Neutrophil (primary cell): Measurements from ENCODE around the gene GJC1.

Experiments
- H3K27ac ChIP-seq: fragments of 200-600 bp; sonication (generic); 2 replicates; pipeline ENCODE4 v1.5.1; 2016; ENCODE audit warnings: mild to moderate bottlenecking, moderate library complexity
- H3K27me3 ChIP-seq: fragments of 200-600 bp; sonication (generic); 2 replicates; pipeline ENCODE4 v1.6.0; 2016; ENCODE audit warnings: mild to moderate bottlenecking
- H3K36me3 ChIP-seq: fragments of 200-600 bp; sonication (generic); 2 replicates; pipeline ENCODE4 v1.5.1; 2017
- H3K4me1 ChIP-seq, 2 experiments: fragments of 200-600 bp in 1 of 2; sonication (generic) in 1 of 2; 1 replicate in 1 of 2; 2 replicates in 1 of 2; pipeline versions ENCODE4 v1.5.1 to v1.6.1; 2013 to 2016; ENCODE audit warnings: low read depth in 1 of 2, low read length in 1 of 2, mild to moderate bottlenecking in 1 of 2, moderate library complexity in 1 of 2; ENCODE audit not compliant: control insufficient read depth in 1 of 2, insufficient read depth in 1 of 2
- H3K4me3 ChIP-seq, 2 experiments: fragments of 200-600 bp in 1 of 2; sonication (generic) in 1 of 2; 1 replicate in 1 of 2; 2 replicates in 1 of 2; pipeline ENCODE4 v1.5.1; 2013 to 2016; ENCODE audit warnings: low read depth in 1 of 2, low read length in 1 of 2, mild to moderate bottlenecking in 1 of 2, moderate library complexity in 1 of 2
- H3K9me3 ChIP-seq: fragments of 200-600 bp; sonication (generic); 2 replicates; pipeline ENCODE4 v1.5.1; 2016
- TF ChIP-seq, protein P1 (sequence below): fragments of 200-600 bp; sonication (generic); IDR thresholded peaks from 2 replicates; pipeline ENCODE4 v1.5.1; 2016; ENCODE audit warnings: antibody characterized with exemption

Gene GJC1

DNA sequence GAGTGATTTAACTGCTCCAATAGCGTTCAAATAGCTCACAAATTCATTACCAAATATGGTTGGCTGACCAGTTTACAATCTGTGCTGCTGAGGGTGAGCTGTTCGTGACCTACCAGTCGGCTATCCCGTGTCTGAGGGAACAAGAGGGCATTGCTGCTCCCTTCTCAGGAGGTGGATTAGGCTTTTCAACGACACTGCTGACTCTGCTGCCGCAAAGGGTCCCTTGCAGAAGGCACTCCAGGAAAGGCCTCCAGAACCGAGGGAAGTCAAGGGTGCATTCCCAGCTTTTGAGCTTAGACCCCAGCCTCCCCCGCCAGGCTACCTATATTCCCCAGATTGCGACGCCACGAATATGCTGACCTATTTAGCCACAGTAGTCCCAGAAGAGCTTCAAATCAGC is 32.3 kb downstream of the GJC1 start:
- no peaks in the 10 kb centered on the region for H3K9me3 ChIP-seq
- H3K4me3 ChIP-seq = no peak overlapping the region
- H3K36me3 ChIP-seq = no peaks in the 10 kb centered on the region
- TF ChIP-seq, protein P1, sequence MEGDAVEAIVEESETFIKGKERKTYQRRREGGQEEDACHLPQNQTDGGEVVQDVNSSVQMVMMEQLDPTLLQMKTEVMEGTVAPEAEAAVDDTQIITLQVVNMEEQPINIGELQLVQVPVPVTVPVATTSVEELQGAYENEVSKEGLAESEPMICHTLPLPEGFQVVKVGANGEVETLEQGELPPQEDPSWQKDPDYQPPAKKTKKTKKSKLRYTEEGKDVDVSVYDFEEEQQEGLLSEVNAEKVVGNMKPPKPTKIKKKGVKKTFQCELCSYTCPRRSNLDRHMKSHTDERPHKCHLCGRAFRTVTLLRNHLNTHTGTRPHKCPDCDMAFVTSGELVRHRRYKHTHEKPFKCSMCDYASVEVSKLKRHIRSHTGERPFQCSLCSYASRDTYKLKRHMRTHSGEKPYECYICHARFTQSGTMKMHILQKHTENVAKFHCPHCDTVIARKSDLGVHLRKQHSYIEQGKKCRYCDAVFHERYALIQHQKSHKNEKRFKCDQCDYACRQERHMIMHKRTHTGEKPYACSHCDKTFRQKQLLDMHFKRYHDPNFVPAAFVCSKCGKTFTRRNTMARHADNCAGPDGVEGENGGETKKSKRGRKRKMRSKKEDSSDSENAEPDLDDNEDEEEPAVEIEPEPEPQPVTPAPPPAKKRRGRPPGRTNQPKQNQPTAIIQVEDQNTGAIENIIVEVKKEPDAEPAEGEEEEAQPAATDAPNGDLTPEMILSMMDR = no peak
- H3K4me1 ChIP-seq = peaks cover 6 to 12% of the 10 kb centered on the region in 2 experiments
- peaks cover 10% of the 10 kb centered on the region for H3K27me3 ChIP-seq
- no peak overlapping the region for H3K27ac ChIP-seq

- TF ChIP-seq, protein P1 = no peak
- H3K9me3 ChIP-seq = no peaks in the 10 kb centered on the region
- H3K36me3 ChIP-seq = no peaks in the 10 kb centered on the region
- no peak overlapping the region for H3K27ac ChIP-seq
- H3K4me1 ChIP-seq = peaks cover 6 to 12% of the 10 kb centered on the region in 2 experiments
- peaks cover 6% of the 10 kb centered on the region for H3K27me3 ChIP-seq
- no peak overlapping the region for H3K4me3 ChIP-seq
These were observed 33.4 kb downstream of the GJC1 start for GRCh38 chr17:44796731-44797130.

DNA sequence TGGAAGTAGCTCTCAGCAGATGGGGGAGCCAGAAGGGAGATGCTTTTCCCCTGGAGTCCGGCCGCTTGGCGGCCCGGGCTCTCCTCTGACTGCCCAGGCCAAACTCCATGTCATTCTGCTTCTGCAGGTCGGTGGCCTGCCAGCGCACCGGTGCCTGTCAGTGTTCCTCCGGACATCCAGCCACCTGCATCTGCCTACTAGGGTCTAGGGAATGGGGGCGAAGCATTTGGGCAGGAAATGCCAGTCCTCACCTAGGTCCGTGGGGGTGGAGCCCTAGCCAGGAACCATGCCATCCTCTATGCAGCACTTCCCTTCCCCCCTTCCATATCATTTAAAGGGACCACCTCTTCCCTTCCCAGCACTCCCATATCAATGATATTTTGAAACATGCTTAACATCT is 34.2 kb downstream of the GJC1 start:
- Histone ChIP-seq H3K27ac (no peak overlapping the region), H3K4me3 (no peak overlapping the region), H3K36me3 (no peaks in the 10 kb centered on the region), H3K9me3 (no peaks in the 10 kb centered on the region), H3K4me1 (peaks cover 6 to 12% of the 10 kb centered on the region in 2 experiments), H3K27me3 (peaks cover 4% of the 10 kb centered on the region)
- TF ChIP-seq, protein P1 = no peak

DNA sequence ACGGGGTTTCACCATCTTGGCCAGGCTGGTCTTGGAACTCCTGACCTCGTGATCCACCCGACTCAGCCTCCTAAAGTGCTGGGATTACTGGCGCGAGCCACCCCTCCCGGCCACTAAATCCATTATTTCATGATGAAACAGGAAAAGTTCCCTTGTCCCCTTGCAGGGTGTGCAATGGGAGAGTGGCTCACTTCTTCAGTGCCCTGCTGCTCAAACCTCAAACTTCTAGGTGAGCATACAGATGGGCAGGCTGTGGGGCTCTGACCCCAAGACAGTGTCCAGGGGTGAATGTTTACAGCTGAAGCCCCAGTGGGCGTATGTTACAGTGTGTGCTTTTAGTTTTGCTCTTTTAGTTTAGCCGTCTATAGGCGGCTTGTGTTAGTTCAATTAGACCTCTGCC is 34.7 kb downstream of the GJC1 start:
- no peak overlapping the region for H3K27ac ChIP-seq
- H3K9me3 ChIP-seq = no peaks in the 10 kb centered on the region
- no peak overlapping the region for H3K4me3 ChIP-seq
- H3K36me3 ChIP-seq = no peaks in the 10 kb centered on the region
- H3K27me3 ChIP-seq = peaks cover 4% of the 10 kb centered on the region
- TF ChIP-seq, protein P1 = no peak
- H3K4me1 ChIP-seq = peaks cover 6 to 12% of the 10 kb centered on the region in 2 experiments

DNA sequence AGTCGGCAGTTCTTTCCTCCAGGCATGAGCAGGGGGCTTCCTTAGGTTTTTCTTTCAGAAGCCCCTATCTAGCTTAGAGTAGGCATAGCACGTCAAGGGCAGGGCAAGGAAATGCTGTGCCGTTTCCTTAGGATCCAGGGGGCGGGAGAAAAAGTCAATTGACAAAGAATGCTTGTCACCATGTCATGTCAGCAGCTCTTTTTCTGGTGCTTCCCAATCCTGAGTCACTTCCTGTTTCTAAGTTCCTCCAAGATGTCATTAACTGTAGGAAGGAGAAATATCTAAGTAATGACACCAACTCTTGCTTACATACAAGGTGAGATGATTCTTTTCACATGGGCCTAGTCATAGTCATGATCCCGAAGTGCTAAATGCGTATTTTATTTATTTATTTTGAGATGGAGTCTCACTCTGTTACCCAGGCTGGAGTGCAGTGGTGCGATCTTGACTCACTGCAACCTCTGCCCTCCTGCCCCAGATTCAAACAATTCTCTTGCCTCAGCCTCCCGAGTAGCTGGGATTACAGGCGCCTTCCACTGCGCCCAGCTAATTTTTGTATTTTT is 35.2 kb downstream of the GJC1 start:
- no peaks in the 10 kb centered on the region for H3K36me3 ChIP-seq
- peaks cover 4% of the 10 kb centered on the region for H3K27me3 ChIP-seq
- TF ChIP-seq, protein P1 = no peak
- peak overlapping the region; percentile 50 for H3K27ac ChIP-seq
- no peaks in the 10 kb centered on the region for H3K9me3 ChIP-seq
- H3K4me3 ChIP-seq = no peak overlapping the region
- H3K4me1 ChIP-seq = peaks cover 6 to 12% of the 10 kb centered on the region in 2 experiments
